Activated CD4-positive, alpha-beta T cell treated with anti-CD3 and anti-CD28 coated beads, Interleukin-2, amount 10 ng/mL, durations not matched to agents 7 days and 5 days (primary cell): ENCODE data around the gene PPP1R1C. TPM values are rescaled to one million over a fixed set of nuclear protein-coding genes. Genes with fewer than 3 reads are reported as not detected.

Source experiments
- CTCF ChIA-PET: fragments of 350-600 bp; sonication (Branson Sonifier 250); formaldehyde crosslinking; loops from one replicate; lab custom pipeline; 2021; ENCODE audit warnings: antibody characterized with exemption; lab: Charles Lee
- POLR2A ChIA-PET: fragments of 350-600 bp; sonication (Branson Sonifier 250); formaldehyde crosslinking; loops from one replicate; lab custom pipeline; 2021; ENCODE audit warnings: antibody characterized with exemption; lab: Charles Lee
- DNase-seq: peaks from one replicate; pipeline ENCODE4 v3.0.0-alpha.2; 2020
- H3K27ac Mint-ChIP-seq: one replicate; pipeline ENCODE4 v1.8.0; 2021; ENCODE audit warnings: mild to moderate bottlenecking, moderate library complexity, mixed read lengths
- H3K27me3 Mint-ChIP-seq: one replicate; pipeline ENCODE4 v1.8.0; 2021; ENCODE audit warnings: mixed read lengths
- H3K36me3 Mint-ChIP-seq: one replicate; pipeline ENCODE4 v1.8.0; 2021; ENCODE audit warnings: low read depth, mixed read lengths
- H3K4me1 Mint-ChIP-seq: one replicate; pipeline ENCODE4 v1.8.0; 2021; ENCODE audit warnings: mixed read lengths
- H3K4me3 Mint-ChIP-seq: one replicate; pipeline ENCODE4 v1.8.0; 2021; ENCODE audit warnings: mild to moderate bottlenecking, moderate library complexity, mixed read lengths
- H3K9me3 Mint-ChIP-seq: one replicate; pipeline ENCODE4 v1.8.0; 2021; ENCODE audit warnings: mixed read lengths
- total RNA-seq, 2 experiments: library from RNA; stranded (reverse); gene quantifications; one replicate each; pipeline ENCODE4 v1.2.3, GENCODE V29; 2021

PPP1R1C gene
- total RNA-seq, 2 experiments from 2014 or later, result not detected

GRCh38 chr2:182066400-182067087 lies 80.9 kb downstream of the PPP1R1C start:
- no peaks in the 10 kb centered on the region for H3K4me1 Mint-ChIP-seq
- ChIA-PET POLR2A (no interaction called here), CTCF (interaction anchor here (1.7 kb wide), 1 partner anchor 11 kb away, joined by 3 read pairs; no protein-coding TSS in a partner anchor)
- no peak for DNase-seq
- H3K4me3 Mint-ChIP-seq, result no peak overlapping the region
- H3K27me3 Mint-ChIP-seq, result peaks cover 2% of the 10 kb centered on the region
- H3K27ac Mint-ChIP-seq, result no peak overlapping the region
- no peaks in the 10 kb centered on the region for H3K9me3 Mint-ChIP-seq
- no peaks in the 10 kb centered on the region for H3K36me3 Mint-ChIP-seq

GRCh38 chr2:182067393-182067792 lies 81.7 kb downstream of the PPP1R1C start:
- Mint-ChIP-seq H3K9me3 (no peaks in the 10 kb centered on the region), H3K4me3 (no peak overlapping the region), H3K27me3 (peaks cover 2% of the 10 kb centered on the region), H3K27ac (no peak overlapping the region), H3K36me3 (no peaks in the 10 kb centered on the region), H3K4me1 (no peaks in the 10 kb centered on the region)
- POLR2A ChIA-PET, result no interaction called here
- DNase-seq, result no peak
- CTCF ChIA-PET, result interaction anchor here (1.7 kb wide), 1 partner anchor 11 kb away, joined by 3 read pairs; no protein-coding TSS in a partner anchor

- Mint-ChIP-seq H3K27ac (no peak overlapping the region), H3K4me1 (no peaks in the 10 kb centered on the region), H3K9me3 (no peaks in the 10 kb centered on the region), H3K27me3 (peaks cover 2% of the 10 kb centered on the region), H3K36me3 (no peaks in the 10 kb centered on the region), H3K4me3 (no peak overlapping the region)
- POLR2A ChIA-PET, result no interaction called here
- CTCF ChIA-PET, result no interaction called here
- no peak for DNase-seq
Measured at GRCh38 chr2:182068811-182069210, 83.2 kb downstream of the PPP1R1C start.

- POLR2A ChIA-PET, result no interaction called here
- Mint-ChIP-seq H3K9me3 (no peaks in the 10 kb centered on the region), H3K36me3 (no peaks in the 10 kb centered on the region), H3K27me3 (peaks cover 4% of the 10 kb centered on the region), H3K4me1 (no peaks in the 10 kb centered on the region), H3K27ac (no peak overlapping the region), H3K4me3 (no peak overlapping the region)
- CTCF ChIA-PET, result no interaction called here
- no peak for DNase-seq
Measured at GRCh38 chr2:182069416-182069815, 83.8 kb downstream of the PPP1R1C start.

- Mint-ChIP-seq H3K9me3 (no peaks in the 10 kb centered on the region), H3K4me3 (no peak overlapping the region)
- CTCF ChIA-PET, result no interaction called here
Measured at GRCh38 chr2:182069908-182070307, 84.3 kb downstream of the PPP1R1C start.

GRCh38 chr2:182070736-182071135 lies 85.1 kb downstream of the PPP1R1C start:
- no peaks in the 10 kb centered on the region for H3K9me3 Mint-ChIP-seq
- DNase-seq, result no peak
- H3K27ac Mint-ChIP-seq, result no peak overlapping the region
- ChIA-PET POLR2A (no interaction called here), CTCF (no interaction called here)
- H3K4me3 Mint-ChIP-seq, result no peak overlapping the region
- no peaks in the 10 kb centered on the region for H3K4me1 Mint-ChIP-seq
- no peaks in the 10 kb centered on the region for H3K36me3 Mint-ChIP-seq
- H3K27me3 Mint-ChIP-seq, result peaks cover 4% of the 10 kb centered on the region

More at GRCh38 chr2:182069908-182070307, 84.3 kb downstream of the PPP1R1C start:
- no peak overlapping the region for H3K27ac Mint-ChIP-seq
- POLR2A ChIA-PET, result no interaction called here
- H3K36me3 Mint-ChIP-seq, result no peaks in the 10 kb centered on the region
- peaks cover 4% of the 10 kb centered on the region for H3K27me3 Mint-ChIP-seq
- DNase-seq, result no peak
- no peaks in the 10 kb centered on the region for H3K4me1 Mint-ChIP-seq

GRCh38 chr2:182072861-182073260 lies 87.2 kb downstream of the PPP1R1C start:
- ChIA-PET POLR2A (no interaction called here), CTCF (no interaction called here)
- H3K36me3 Mint-ChIP-seq, result no peaks in the 10 kb centered on the region
- H3K4me3 Mint-ChIP-seq, result no peak overlapping the region
- H3K27ac Mint-ChIP-seq, result no peak overlapping the region
- no peaks in the 10 kb centered on the region for H3K9me3 Mint-ChIP-seq
- no peaks in the 10 kb centered on the region for H3K4me1 Mint-ChIP-seq
- no peak for DNase-seq
- peaks cover 4% of the 10 kb centered on the region for H3K27me3 Mint-ChIP-seq

GRCh38 chr2:182073613-182074012 lies 88.0 kb downstream of the PPP1R1C start:
- ChIA-PET CTCF (no interaction called here), POLR2A (no interaction called here)
- DNase-seq, result no peak
- no peak overlapping the region for H3K27ac Mint-ChIP-seq
- no peak overlapping the region for H3K4me3 Mint-ChIP-seq
- H3K36me3 Mint-ChIP-seq, result no peaks in the 10 kb centered on the region
- H3K4me1 Mint-ChIP-seq, result no peaks in the 10 kb centered on the region
- H3K9me3 Mint-ChIP-seq, result no peaks in the 10 kb centered on the region
- H3K27me3 Mint-ChIP-seq, result peaks cover 1% of the 10 kb centered on the region

GRCh38 chr2:182077023-182077422 lies 91.4 kb downstream of the PPP1R1C start:
- peaks cover 6% of the 10 kb centered on the region for H3K27me3 Mint-ChIP-seq
- no peak overlapping the region for H3K4me3 Mint-ChIP-seq
- no peak overlapping the region for H3K27ac Mint-ChIP-seq
- H3K36me3 Mint-ChIP-seq, result no peaks in the 10 kb centered on the region
- H3K4me1 Mint-ChIP-seq, result no peaks in the 10 kb centered on the region
- ChIA-PET POLR2A (no interaction called here), CTCF (interaction anchor here (0.9 to 1.6 kb wide), 2 partner anchors 332 to 334 kb away, joined by 4 read pairs; no protein-coding TSS in a partner anchor)
- no peak for DNase-seq
- no peaks in the 10 kb centered on the region for H3K9me3 Mint-ChIP-seq

- Mint-ChIP-seq H3K27me3 (peaks cover 8% of the 10 kb centered on the region), H3K9me3 (no peaks in the 10 kb centered on the region), H3K4me1 (no peaks in the 10 kb centered on the region), H3K4me3 (no peak overlapping the region), H3K27ac (no peak overlapping the region), H3K36me3 (no peaks in the 10 kb centered on the region)
- CTCF ChIA-PET, result interaction anchor here (0.9 to 1.6 kb wide), 3 partner anchors 10 to 335 kb away, joined by 3 to 4 read pairs (median 4); no protein-coding TSS in a partner anchor
- POLR2A ChIA-PET, result no interaction called here
- DNase-seq, result peak; percentile 39
Measured at GRCh38 chr2:182077448-182078142, 91.9 kb downstream of the PPP1R1C start.

- ChIA-PET CTCF (no interaction called here), POLR2A (no interaction called here)
- no peak overlapping the region for H3K4me3 Mint-ChIP-seq
- no peak for DNase-seq
- no peaks in the 10 kb centered on the region for H3K4me1 Mint-ChIP-seq
- H3K27ac Mint-ChIP-seq, result no peak overlapping the region
- no peaks in the 10 kb centered on the region for H3K36me3 Mint-ChIP-seq
- no peaks in the 10 kb centered on the region for H3K9me3 Mint-ChIP-seq
- H3K27me3 Mint-ChIP-seq, result peaks cover 8% of the 10 kb centered on the region
Measured at GRCh38 chr2:182078988-182079602, 93.4 kb downstream of the PPP1R1C start.

GRCh38 chr2:182080493-182080892 lies 94.8 kb downstream of the PPP1R1C start:
- Mint-ChIP-seq H3K9me3 (no peaks in the 10 kb centered on the region), H3K27ac (no peak overlapping the region), H3K36me3 (no peaks in the 10 kb centered on the region), H3K27me3 (peaks cover 6% of the 10 kb centered on the region), H3K4me1 (no peaks in the 10 kb centered on the region), H3K4me3 (no peak overlapping the region)
- ChIA-PET POLR2A (no interaction called here), CTCF (no interaction called here)
- DNase-seq, result no peak

- no peak overlapping the region for H3K27ac Mint-ChIP-seq
- no peaks in the 10 kb centered on the region for H3K36me3 Mint-ChIP-seq
- no peak for DNase-seq
- H3K9me3 Mint-ChIP-seq, result no peaks in the 10 kb centered on the region
- ChIA-PET CTCF (no interaction called here), POLR2A (no interaction called here)
- H3K4me3 Mint-ChIP-seq, result no peak overlapping the region
- peaks cover 6% of the 10 kb centered on the region for H3K27me3 Mint-ChIP-seq
- no peaks in the 10 kb centered on the region for H3K4me1 Mint-ChIP-seq
Measured at GRCh38 chr2:182081602-182082260, 96.1 kb downstream of the PPP1R1C start.
